Karpas-422 (cell line): ENCODE data around the gene PAMR1. TPM values are rescaled to one million over a fixed set of nuclear protein-coding genes. Genes with fewer than 3 reads are reported as not detected.

Experiments
- DNase-seq: peaks from one replicate; pipeline ENCODE4 v3.0.0-alpha.2; 2015
- H2AFZ ChIP-seq: fragments of 200-600 bp; sonication (generic); 2 replicates; pipeline ENCODE4 v1.6.1; 2014; ENCODE audit warnings: antibody characterized with exemption, low read length, mixed read lengths
- H3K27ac ChIP-seq: fragments of 200-600 bp; sonication (generic); 2 replicates; pipeline ENCODE4 v1.5.1; 2014; ENCODE audit warnings: mild to moderate bottlenecking, low read length, moderate library complexity
- H3K27me3 ChIP-seq: fragments of 200-600 bp; sonication (generic); 2 replicates; pipeline ENCODE4 v1.6.1; 2014; ENCODE audit warnings: low read length, mixed read lengths
- H3K36me3 ChIP-seq: fragments of 200-600 bp; sonication (generic); 2 replicates; pipeline ENCODE4 v1.6.1; 2014; ENCODE audit warnings: low read length, mixed read lengths; ENCODE audit not compliant: insufficient read depth
- H3K4me1 ChIP-seq: fragments of 200-600 bp; sonication (generic); 2 replicates; pipeline ENCODE4 v1.6.1; 2014; ENCODE audit warnings: mild to moderate bottlenecking, low read length, mixed read lengths
- H3K4me2 ChIP-seq: fragments of 200-600 bp; sonication (generic); 2 replicates; pipeline ENCODE4 v1.6.1; 2014; ENCODE audit warnings: low read length, low read depth, mild to moderate bottlenecking; ENCODE audit not compliant: poor library complexity, severe bottlenecking
- H3K4me3 ChIP-seq: fragments of 200-600 bp; sonication (generic); 2 replicates; pipeline ENCODE4 v1.5.1; 2014; ENCODE audit warnings: mild to moderate bottlenecking, antibody characterized with exemption, low read length, mixed read lengths
- H3K79me2 ChIP-seq: fragments of 200-600 bp; sonication (generic); 2 replicates; pipeline ENCODE4 v1.6.1; 2014; ENCODE audit warnings: mild to moderate bottlenecking, low read length, mixed read lengths
- H3K9ac ChIP-seq: fragments of 200-600 bp; sonication (generic); 2 replicates; pipeline ENCODE4 v1.6.0; 2014; ENCODE audit warnings: low read length
- H3K9me2 ChIP-seq: fragments of 200-600 bp; sonication (generic), shearing (Covaris generic); replicated peaks from 2 replicates; pipeline ENCODE4 v1.6.0; 2014; ENCODE audit warnings: mild to moderate bottlenecking, low read length, moderate library complexity; ENCODE audit not compliant: insufficient read depth
- H3K9me3 ChIP-seq: fragments of 300-700, 200-600 bp; sonication (generic); 2 replicates; pipeline ENCODE4 v1.6.1; 2014; ENCODE audit warnings: low read length, mixed read lengths
- H4K20me1 ChIP-seq: fragments of 200-600 bp; sonication (generic); 2 replicates; pipeline ENCODE4 v1.6.1; 2014; ENCODE audit warnings: mild to moderate bottlenecking, antibody characterized with exemption, low read length, low read depth; ENCODE audit not compliant: insufficient read depth
- total RNA-seq: library from RNA; depleted of rRNA; stranded (reverse); fragments of >200 nt; shearing (Covaris generic); gene quantifications from 2 replicates; pipeline ENCODE4 v1.2.3, GENCODE V29; 2014; ENCODE audit warnings: low replicate concordance; rRNA removed

Gene PAMR1
- total RNA-seq, 1 experiment from 2014 or later, result not detected

DNA sequence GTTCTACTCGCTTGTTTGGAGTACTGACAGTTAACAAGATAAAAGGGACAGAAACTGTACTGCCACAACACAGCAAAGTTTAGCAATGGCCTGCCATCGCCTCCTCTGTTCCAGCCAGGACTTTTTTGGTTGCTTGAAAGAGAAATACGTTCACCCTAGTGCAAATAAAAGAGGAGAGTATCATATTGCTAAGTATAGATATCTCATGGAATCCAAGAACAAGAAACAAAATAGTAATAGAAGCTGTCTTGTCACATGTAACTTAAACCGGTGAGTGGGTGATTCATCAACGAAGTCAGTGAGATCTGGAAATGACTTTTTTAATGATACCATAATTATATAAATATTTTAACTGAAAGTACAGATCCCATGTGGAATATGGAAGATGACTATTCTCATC is 141.5 kb downstream of the PAMR1 start:
- Histone ChIP-seq H3K4me1 (no peaks in the 10 kb centered on the region), H3K79me2 (no peaks in the 10 kb centered on the region), H3K9ac (no peak overlapping the region), H2AFZ (no peak overlapping the region), H3K27me3 (no peaks in the 10 kb centered on the region), H3K4me2 (no peak overlapping the region), H3K27ac (no peak overlapping the region), H4K20me1 (no peaks in the 10 kb centered on the region), H3K36me3 (no peaks in the 10 kb centered on the region), H3K9me2 (no peaks in the 10 kb centered on the region), H3K9me3 (no peaks in the 10 kb centered on the region), H3K4me3 (no peak overlapping the region)
- no peak for DNase-seq

Other genes starting within 250 kb of the PAMR1 start
- not detected in 2 replicates for gene SLC1A2, start 106.1 kb downstream of the PAMR1 start, total RNA-seq
- gene FJX1, start 92.8 kb upstream of the PAMR1 start, total RNA-seq, result not detected in 2 replicates
- 14.9 and 16.3 TPM in 2 replicates for gene TRIM44, start 137.2 kb upstream of the PAMR1 start, total RNA-seq